Measurements from ENCODE around the gene IGFBP2. TPM values are rescaled to one million over a fixed set of nuclear protein-coding genes. Genes with fewer than 3 reads are reported as not detected.

The IGFBP2 gene
- total RNA-seq, 1 donor from 2014 or later: 60.1 TPM

GRCh38 chr2:216673021-216673420, 39.8 kb downstream of the IGFBP2 start:
- DNase-seq (ENCODE audit: missing footprints): no peak
- intact Hi-C loops (cut with DNase I): no loop called here
- peak; percentile 1 for ATAC-seq

- intact Hi-C loops (cut with DNase I): no loop called here
- DNase-seq (ENCODE audit: missing footprints) (no peak), ATAC-seq (no peak)
These were observed 40.4 kb downstream of the IGFBP2 start for GRCh38 chr2:216673609-216674008.

- ATAC-seq (no peak), DNase-seq (ENCODE audit: missing footprints) (no peak)
- intact Hi-C loops (cut with DNase I): no loop called here
These were observed 41.2 kb downstream of the IGFBP2 start for GRCh38 chr2:216674376-216674775.

- intact Hi-C loops (cut with DNase I): no loop called here
- DNase-seq (ENCODE audit: missing footprints): no peak
- no peak for ATAC-seq
These were observed 43.4 kb downstream of the IGFBP2 start for GRCh38 chr2:216676630-216677029.

GRCh38 chr2:216677439-216678097, 44.3 kb downstream of the IGFBP2 start:
- no peak for ATAC-seq
- DNase-seq (ENCODE audit: missing footprints): no peak
- intact Hi-C loops (cut with DNase I): no loop called here

GRCh38 chr2:216678098-216678465, 44.9 kb downstream of the IGFBP2 start:
- DNase-seq (ENCODE audit: missing footprints) (no peak), ATAC-seq (no peak)
- intact Hi-C loops (cut with DNase I): no loop called here

GRCh38 chr2:216678813-216679657, 45.8 kb downstream of the IGFBP2 start:
- no peak for ATAC-seq
- DNase-seq (ENCODE audit: missing footprints): no peak
- intact Hi-C loops (cut with DNase I): no loop called here

- DNase-seq (ENCODE audit: missing footprints) (peak; percentile 91), ATAC-seq (peak; percentile 76)
- intact Hi-C loops (cut with DNase I): loop anchor here (5.0 kb wide), 3 partner anchors 303 to 1078 kb away; no protein-coding TSS in a partner anchor
These were observed 46.4 kb downstream of the IGFBP2 start for GRCh38 chr2:216679658-216680024.

GRCh38 chr2:216680951-216681629, 47.9 kb downstream of the IGFBP2 start:
- intact Hi-C loops (cut with DNase I): loop anchor here (5.0 kb wide), 3 partner anchors 301 to 1076 kb away; no protein-coding TSS in a partner anchor
- DNase-seq (ENCODE audit: missing footprints): no peak
- no peak for ATAC-seq

- no peak for ATAC-seq
- no peak for DNase-seq (ENCODE audit: missing footprints)
- intact Hi-C loops (cut with DNase I): loop anchor here (2.0 to 5.0 kb wide), 4 partner anchors 301 to 1076 kb away; no protein-coding TSS in a partner anchor
These were observed 48.5 kb downstream of the IGFBP2 start for GRCh38 chr2:216681683-216682082.

- ATAC-seq (peak; percentile 77), DNase-seq (ENCODE audit: missing footprints) (peak; percentile 64)
- intact Hi-C loops (cut with DNase I): loop anchor here (2.0 to 5.0 kb wide), 4 partner anchors 298 to 1073 kb away; no protein-coding TSS in a partner anchor
These were observed 50.6 kb downstream of the IGFBP2 start for GRCh38 chr2:216683846-216684245.

- intact Hi-C loops (cut with DNase I): no loop called here
- DNase-seq (ENCODE audit: missing footprints): no peak
These were observed 52.2 kb downstream of the IGFBP2 start for GRCh38 chr2:216685327-216685875.

GRCh38 chr2:216687111-216687510, 53.9 kb downstream of the IGFBP2 start:
- intact Hi-C loops (cut with DNase I): no loop called here
- no peak for DNase-seq (ENCODE audit: missing footprints)
- ATAC-seq: no peak

More at GRCh38 chr2:216685327-216685875, 52.2 kb downstream of the IGFBP2 start:
- ATAC-seq: no peak

- intact Hi-C loops (cut with DNase I): no loop called here
- ATAC-seq (no peak), DNase-seq (ENCODE audit: missing footprints) (no peak)
These were observed 54.4 kb downstream of the IGFBP2 start for GRCh38 chr2:216687646-216688045.

- ATAC-seq (peak; percentile 20), DNase-seq (ENCODE audit: missing footprints) (peak; percentile 71)
- intact Hi-C loops (cut with DNase I): no loop called here
These were observed 55.6 kb downstream of the IGFBP2 start for GRCh38 chr2:216688731-216689340.

GRCh38 chr2:216689397-216689796, 56.2 kb downstream of the IGFBP2 start:
- intact Hi-C loops (cut with DNase I): no loop called here
- peak; percentile 37 for DNase-seq (ENCODE audit: missing footprints)
- ATAC-seq: no peak

- DNase-seq (ENCODE audit: missing footprints) (peak; percentile 21), ATAC-seq (no peak)
- intact Hi-C loops (cut with DNase I): loop anchor here (10.0 kb wide), 2 partner anchors 364 to 744 kb away; no protein-coding TSS in a partner anchor
These were observed 57.2 kb downstream of the IGFBP2 start for GRCh38 chr2:216690456-216690852.
